Panc1 (cell line): ENCODE results near the gene SERHL2.

ENCODE experiments used
- CTCF ChIP-seq: fragments of 450-650 bp; IDR thresholded peaks from 2 replicates; pipeline ENCODE4 v1.5.1; 2017; ENCODE audit warnings: mild to moderate bottlenecking
- TF ChIP-seq, protein P1 (sequence below), 2 experiments: IDR thresholded peaks; 2 replicates each; pipeline ENCODE4 v1.6.1; 2011 to 2012; ENCODE audit warnings: low read depth in 2 of 2, control low read depth in 1 of 2, low read length in 1 of 2, mild to moderate bottlenecking in 1 of 2, moderate library complexity in 1 of 2; ENCODE audit not compliant: insufficient read depth in 1 of 2

DNA sequence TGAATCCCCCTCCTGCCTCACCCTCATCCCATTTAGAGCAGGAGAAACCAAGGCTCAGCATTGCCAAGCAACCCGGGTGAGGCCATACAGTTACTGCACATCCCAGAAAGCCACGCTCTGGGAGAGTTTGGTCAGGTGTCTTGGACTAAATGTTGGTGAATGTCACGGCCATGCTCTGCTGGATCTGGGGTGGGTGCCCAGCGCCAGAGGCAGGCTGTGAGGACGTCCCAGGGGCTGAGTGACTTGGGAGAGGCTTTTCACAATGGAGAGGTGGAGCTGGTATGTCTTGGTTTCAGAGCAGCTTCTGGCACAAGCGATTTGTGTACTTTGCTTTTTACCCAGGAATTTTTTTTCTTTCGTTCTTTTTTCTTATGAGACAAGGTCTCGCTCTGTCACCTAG, 6.6 kb downstream of the SERHL2 start:
- no peak for TF ChIP-seq CTCF
- TF ChIP-seq, protein P1, sequence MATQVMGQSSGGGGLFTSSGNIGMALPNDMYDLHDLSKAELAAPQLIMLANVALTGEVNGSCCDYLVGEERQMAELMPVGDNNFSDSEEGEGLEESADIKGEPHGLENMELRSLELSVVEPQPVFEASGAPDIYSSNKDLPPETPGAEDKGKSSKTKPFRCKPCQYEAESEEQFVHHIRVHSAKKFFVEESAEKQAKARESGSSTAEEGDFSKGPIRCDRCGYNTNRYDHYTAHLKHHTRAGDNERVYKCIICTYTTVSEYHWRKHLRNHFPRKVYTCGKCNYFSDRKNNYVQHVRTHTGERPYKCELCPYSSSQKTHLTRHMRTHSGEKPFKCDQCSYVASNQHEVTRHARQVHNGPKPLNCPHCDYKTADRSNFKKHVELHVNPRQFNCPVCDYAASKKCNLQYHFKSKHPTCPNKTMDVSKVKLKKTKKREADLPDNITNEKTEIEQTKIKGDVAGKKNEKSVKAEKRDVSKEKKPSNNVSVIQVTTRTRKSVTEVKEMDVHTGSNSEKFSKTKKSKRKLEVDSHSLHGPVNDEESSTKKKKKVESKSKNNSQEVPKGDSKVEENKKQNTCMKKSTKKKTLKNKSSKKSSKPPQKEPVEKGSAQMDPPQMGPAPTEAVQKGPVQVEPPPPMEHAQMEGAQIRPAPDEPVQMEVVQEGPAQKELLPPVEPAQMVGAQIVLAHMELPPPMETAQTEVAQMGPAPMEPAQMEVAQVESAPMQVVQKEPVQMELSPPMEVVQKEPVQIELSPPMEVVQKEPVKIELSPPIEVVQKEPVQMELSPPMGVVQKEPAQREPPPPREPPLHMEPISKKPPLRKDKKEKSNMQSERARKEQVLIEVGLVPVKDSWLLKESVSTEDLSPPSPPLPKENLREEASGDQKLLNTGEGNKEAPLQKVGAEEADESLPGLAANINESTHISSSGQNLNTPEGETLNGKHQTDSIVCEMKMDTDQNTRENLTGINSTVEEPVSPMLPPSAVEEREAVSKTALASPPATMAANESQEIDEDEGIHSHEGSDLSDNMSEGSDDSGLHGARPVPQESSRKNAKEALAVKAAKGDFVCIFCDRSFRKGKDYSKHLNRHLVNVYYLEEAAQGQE (IDR thresholded peaks at IDR 0.05; ENCODE audit: insufficient read depth in 1 of 2, low read depth in 2 of 2, low read length in 1 of 2), result no peak
